Left lung (tissue), 10 donors: ENCODE data around the gene HERC5. TPM values are rescaled to one million over a fixed set of nuclear protein-coding genes. Genes with fewer than 3 reads are reported as not detected.

Experiments
- ATAC-seq: fragments of 200-7000 bp; cut with Tn5 transposase; one replicate; pipeline ENCODE4 v1.9.1; 2020; ENCODE audit warnings: moderate library complexity
- DNase-seq, 4 donors: peaks; one replicate each; pipeline ENCODE4 v3.0.0-alpha.2; 2013 to 2020
- H3K27ac ChIP-seq, 2 donors: fragments of 200-600 bp; sonication (generic) in 1 of 2; one replicate each; pipeline versions ENCODE4 v1.5.0 to v1.8.0; 2020 to 2021
- H3K27me3 ChIP-seq, 2 donors: fragments of 200-600 bp; sonication (generic) in 1 of 2; one replicate each; pipeline versions ENCODE4 v1.5.0 to v1.8.0; 2020 to 2021
- H3K36me3 ChIP-seq, 2 donors: fragments of 200-600 bp; sonication (generic) in 1 of 2; one replicate each; pipeline versions ENCODE4 v1.5.0 to v1.8.0; 2020 to 2021
- H3K4me1 ChIP-seq, 2 donors: fragments of 200-600 bp; one replicate each; pipeline ENCODE4 v1.8.0; 2021
- H3K4me3 ChIP-seq, 2 donors: fragments of 200-600 bp; sonication (generic) in 1 of 2; one replicate each; pipeline versions ENCODE4 v1.5.0 to v1.8.0; 2020 to 2021; ENCODE audit warnings: mild to moderate bottlenecking in 1 of 2
- H3K9me3 ChIP-seq, 2 donors: fragments of 200-600 bp; sonication (generic) in 1 of 2; one replicate each; pipeline versions ENCODE4 v1.5.0 to v1.8.0; 2020 to 2021
- intact Hi-C, 2 donors: fragments of 100-400 bp; cut with DNase I; formaldehyde crosslinking; loops; one replicate each; pipeline versions ENCODE4 v1.11.2 to v1.14.2; 2022
- polyA plus RNA-seq, 6 donors: library from polyadenylated mRNA; unstranded; fragments of 120-200 nt; gene quantifications; one replicate each; pipeline ENCODE4 v1.2.1, GENCODE V29; 2013; ENCODE audit not compliant: insufficient read length in 6 of 6
- total RNA-seq, 2 donors: library from RNA; stranded (reverse); fragmentation: NEBNext Ultra II Directional; extraction: Animal tissue kit (Norgen Biotek cat#: 25700); gene quantifications; one replicate each; pipeline ENCODE4 v1.2.1, GENCODE V29; 2021
- TF ChIP-seq, protein P1 (sequence below), 2 donors: fragments of 200-600 bp; sonication (generic) in 1 of 2; IDR thresholded peaks; one replicate each; pipeline versions ENCODE4 v1.5.0 to v1.8.0; 2021; ENCODE audit warnings: antibody characterized with exemption in 2 of 2
- donor health status: DM: no; HTN: yes; CAD: no.
- donor health status: DM: no; HTN: no; CAD: no.

The HERC5 gene
- total and polyA plus RNA-seq, 8 donors: 4.4 to 8.0 (median 5.6) TPM

DNA sequence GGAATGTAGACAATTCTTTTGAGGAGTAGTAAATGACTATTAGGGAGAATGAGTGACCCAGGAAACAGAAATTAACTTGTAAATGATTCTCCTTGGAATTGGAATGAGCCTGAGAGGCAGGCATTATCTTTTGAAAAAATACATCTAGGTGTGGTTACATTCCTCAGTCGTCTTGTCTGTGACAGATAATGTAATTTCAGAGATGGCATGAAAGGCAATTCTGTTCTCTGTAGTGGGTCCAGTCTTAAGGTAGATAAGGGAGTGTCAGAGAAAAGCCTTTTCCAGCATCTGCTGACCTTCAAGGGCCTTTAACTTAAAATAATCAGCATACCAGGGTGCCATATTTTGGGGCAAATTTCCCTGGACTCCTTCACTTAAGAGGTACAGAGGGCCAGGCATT is 43.1 kb upstream of the HERC5 start:
- DNase-seq: no peak
- H3K36me3 ChIP-seq: peaks cover 0 to 28% of the 10 kb centered on the region in 2 donors
- no peaks in the 10 kb centered on the region for H3K4me1 ChIP-seq
- TF ChIP-seq, protein P1, sequence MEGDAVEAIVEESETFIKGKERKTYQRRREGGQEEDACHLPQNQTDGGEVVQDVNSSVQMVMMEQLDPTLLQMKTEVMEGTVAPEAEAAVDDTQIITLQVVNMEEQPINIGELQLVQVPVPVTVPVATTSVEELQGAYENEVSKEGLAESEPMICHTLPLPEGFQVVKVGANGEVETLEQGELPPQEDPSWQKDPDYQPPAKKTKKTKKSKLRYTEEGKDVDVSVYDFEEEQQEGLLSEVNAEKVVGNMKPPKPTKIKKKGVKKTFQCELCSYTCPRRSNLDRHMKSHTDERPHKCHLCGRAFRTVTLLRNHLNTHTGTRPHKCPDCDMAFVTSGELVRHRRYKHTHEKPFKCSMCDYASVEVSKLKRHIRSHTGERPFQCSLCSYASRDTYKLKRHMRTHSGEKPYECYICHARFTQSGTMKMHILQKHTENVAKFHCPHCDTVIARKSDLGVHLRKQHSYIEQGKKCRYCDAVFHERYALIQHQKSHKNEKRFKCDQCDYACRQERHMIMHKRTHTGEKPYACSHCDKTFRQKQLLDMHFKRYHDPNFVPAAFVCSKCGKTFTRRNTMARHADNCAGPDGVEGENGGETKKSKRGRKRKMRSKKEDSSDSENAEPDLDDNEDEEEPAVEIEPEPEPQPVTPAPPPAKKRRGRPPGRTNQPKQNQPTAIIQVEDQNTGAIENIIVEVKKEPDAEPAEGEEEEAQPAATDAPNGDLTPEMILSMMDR (IDR thresholded peaks at IDR 0.05): no peak
- ATAC-seq: no peak
- no peaks in the 10 kb centered on the region for H3K27me3 ChIP-seq
- intact Hi-C loops: no loop called here
- no peaks in the 10 kb centered on the region for H3K9me3 ChIP-seq
- no peak overlapping the region for H3K27ac ChIP-seq
- H3K4me3 ChIP-seq: no peak overlapping the region

DNA sequence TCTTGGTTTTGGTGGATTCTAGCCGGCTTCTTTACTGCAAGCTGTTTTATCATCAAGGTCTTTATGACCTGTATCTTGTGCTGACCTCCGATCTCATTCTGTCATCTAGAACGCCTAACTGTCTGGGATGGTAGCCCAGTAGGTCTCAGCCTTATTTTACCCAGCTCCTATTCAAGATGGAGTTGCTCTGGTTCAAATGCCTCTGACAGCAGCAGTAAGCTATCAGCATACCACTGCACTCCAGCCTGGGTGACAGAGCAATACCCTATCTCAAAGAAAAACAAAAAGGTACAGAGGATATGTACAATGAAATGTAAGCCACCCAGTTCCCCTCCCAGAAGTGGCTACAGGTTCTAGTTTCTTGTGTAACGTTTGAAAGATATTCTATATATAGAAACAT is 42.2 kb upstream of the HERC5 start:
- DNase-seq: no peak
- TF ChIP-seq, protein P1 (IDR thresholded peaks at IDR 0.05): no peak

DNA sequence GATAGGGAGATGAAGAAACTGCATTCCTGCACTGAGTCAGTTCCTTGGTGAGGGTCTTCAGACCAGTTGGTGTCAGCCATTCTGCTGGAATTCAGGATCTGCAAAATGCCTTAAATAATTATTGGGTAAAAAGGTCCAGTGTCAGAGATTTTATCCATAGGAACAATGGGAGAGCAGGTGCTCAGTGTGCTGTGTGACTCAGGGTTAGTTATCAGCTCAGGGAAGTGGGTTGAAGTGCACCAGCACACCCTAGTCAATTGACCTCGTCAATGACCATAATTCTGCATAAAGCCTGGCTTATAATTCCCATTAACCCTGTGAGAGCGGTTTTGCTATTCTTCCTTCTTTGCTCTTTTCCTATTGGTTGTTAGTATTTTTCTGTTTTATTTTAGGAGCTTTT is 40.9 kb upstream of the HERC5 start:
- H3K27me3 ChIP-seq: no peaks in the 10 kb centered on the region
- H3K4me3 ChIP-seq: no peak overlapping the region
- DNase-seq (no peak), ATAC-seq (no peak)
- no peak overlapping the region for H3K27ac ChIP-seq
- TF ChIP-seq, protein P1 (IDR thresholded peaks at IDR 0.05): no peak
- H3K36me3 ChIP-seq: peaks cover 0 to 28% of the 10 kb centered on the region in 2 donors
- H3K9me3 ChIP-seq: no peaks in the 10 kb centered on the region
- no peaks in the 10 kb centered on the region for H3K4me1 ChIP-seq
- intact Hi-C loops: no loop called here

More for the DNA sequence above, 42.2 kb upstream of the HERC5 start:
- no peak for ATAC-seq
- Histone ChIP-seq H3K4me3 (no peak overlapping the region), H3K36me3 (peaks cover 0 to 28% of the 10 kb centered on the region in 2 donors), H3K27ac (no peak overlapping the region), H3K4me1 (no peaks in the 10 kb centered on the region), H3K9me3 (no peaks in the 10 kb centered on the region), H3K27me3 (no peaks in the 10 kb centered on the region)
- intact Hi-C loops: no loop called here

DNA sequence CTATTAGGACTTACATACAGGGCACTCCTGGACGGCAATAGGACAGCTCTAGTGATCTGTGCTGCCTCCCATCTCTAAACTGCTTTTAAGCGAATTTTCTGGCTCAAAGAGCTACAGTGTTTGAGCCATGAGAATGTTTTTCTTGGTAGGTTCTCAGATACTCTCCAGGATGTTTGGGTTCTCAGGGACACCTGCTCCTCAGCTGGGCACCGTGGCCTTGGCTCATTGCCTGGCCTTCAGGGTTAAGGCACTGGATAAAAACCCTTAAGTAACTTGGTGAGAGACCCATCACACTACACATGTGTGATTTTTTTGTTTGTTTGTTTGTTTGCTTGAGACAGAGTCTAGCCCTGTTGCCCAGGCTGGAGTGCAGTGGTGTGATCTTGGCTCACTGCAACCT is 38.5 kb upstream of the HERC5 start:
- ATAC-seq: no peak
- no peak overlapping the region for H3K27ac ChIP-seq
- intact Hi-C loops: no loop called here
- H3K9me3 ChIP-seq: no peaks in the 10 kb centered on the region
- no peak for DNase-seq
- no peaks in the 10 kb centered on the region for H3K4me1 ChIP-seq
- H3K36me3 ChIP-seq: peaks cover 0 to 12% of the 10 kb centered on the region in 2 donors
- TF ChIP-seq, protein P1 (IDR thresholded peaks at IDR 0.05): no peak
- H3K4me3 ChIP-seq: no peak overlapping the region
- no peaks in the 10 kb centered on the region for H3K27me3 ChIP-seq

- DNase-seq (no peak), ATAC-seq (no peak)
- Histone ChIP-seq H3K4me1 (no peaks in the 10 kb centered on the region), H3K36me3 (no peaks in the 10 kb centered on the region), H3K9me3 (no peaks in the 10 kb centered on the region), H3K27me3 (no peaks in the 10 kb centered on the region), H3K27ac (no peak overlapping the region), H3K4me3 (no peak overlapping the region)
- TF ChIP-seq, protein P1 (IDR thresholded peaks at IDR 0.05): no peak
- intact Hi-C loops: no loop called here
Measured at GRCh38 chr4:88419874-88420273, 37.0 kb upstream of the HERC5 start.
